Endodermal cell (in vitro differentiated cells): ENCODE data around the gene HS6ST2. TPM values are rescaled to one million over a fixed set of nuclear protein-coding genes. Genes with fewer than 3 reads are reported as not detected.

Experiments used
- DNase-seq: peaks from one replicate; pipeline ENCODE4 v3.0.0-alpha.2; 2017
- H3K27ac ChIP-seq: 2 replicates; pipeline ENCODE4 v1.5.1; 2013; ENCODE audit warnings: mild to moderate bottlenecking, low read depth, low read length, moderate library complexity
- H3K27me3 ChIP-seq: 2 replicates; pipeline ENCODE4 v1.6.1; 2013; ENCODE audit warnings: mild to moderate bottlenecking, low read length, moderate library complexity; ENCODE audit not compliant: insufficient read depth, control insufficient read depth, poor library complexity, severe bottlenecking
- H3K36me3 ChIP-seq: 2 replicates; pipeline ENCODE4 v1.7.0; 2013; ENCODE audit warnings: mild to moderate bottlenecking, low read length, moderate library complexity; ENCODE audit not compliant: control insufficient read depth, insufficient read depth
- H3K4me1 ChIP-seq: one replicate; pipeline ENCODE4 v1.7.0; 2013; ENCODE audit warnings: low read length; ENCODE audit not compliant: control insufficient read depth, insufficient read depth
- H3K4me3 ChIP-seq: 2 replicates; pipeline ENCODE4 v1.5.1; 2013; ENCODE audit warnings: mild to moderate bottlenecking, low read length, moderate library complexity
- H3K9ac ChIP-seq: 2 replicates; pipeline ENCODE4 v1.6.1; 2013; ENCODE audit warnings: mild to moderate bottlenecking, low read length, moderate library complexity; ENCODE audit not compliant: poor library complexity, severe bottlenecking; ENCODE audit errors: extremely low read depth
- H3K9me3 ChIP-seq: 2 replicates; pipeline ENCODE4 v1.6.1; 2013; ENCODE audit warnings: mild to moderate bottlenecking, low read length, moderate library complexity; ENCODE audit not compliant: control insufficient read depth
- H3K27ac Mint-ChIP-seq: 2 replicates; pipeline ENCODE4 v1.8.0; 2020; ENCODE audit warnings: mixed read lengths
- H3K27me3 Mint-ChIP-seq: 2 replicates; pipeline ENCODE4 v1.8.0; 2021; ENCODE audit warnings: mild to moderate bottlenecking, mixed read lengths; ENCODE audit not compliant: insufficient read depth
- H3K36me3 Mint-ChIP-seq: 2 replicates; pipeline ENCODE4 v1.8.0; 2020; ENCODE audit warnings: low read depth, mixed read lengths
- H3K4me1 Mint-ChIP-seq: 2 replicates; pipeline ENCODE4 v1.8.0; 2020; ENCODE audit warnings: mixed read lengths
- H3K4me3 Mint-ChIP-seq: 2 replicates; pipeline ENCODE4 v1.8.0; 2020; ENCODE audit warnings: mild to moderate bottlenecking, moderate library complexity, mixed read lengths
- H3K9me3 Mint-ChIP-seq: 2 replicates; pipeline ENCODE4 v1.8.0; 2020; ENCODE audit warnings: mild to moderate bottlenecking, mixed read lengths
- WGBS, 2 experiments: methylation state at CpG; one replicate each; pipeline versions ENCODE4 v1.1.5 to v1.1.7; 2013; ENCODE audit warnings: missing lambda C conversion rate in 2 of 2, mixed read lengths in 1 of 2; ENCODE audit not compliant: insufficient coverage in 1 of 2, insufficient read length in 1 of 2; 5-methylcytosine and 5-hydroxymethylcytosine counted together
- total RNA-seq, 2 donors: library from RNA; stranded (reverse); fragmentation: NEBNext Ultra II Directional in 1 of 2; extraction: Animal tissue kit (Norgen Biotek cat#: 25700) in 1 of 2; gene quantifications; 2 replicates in 1 of 2; 3 replicates in 1 of 2; pipeline ENCODE4 v1.2.1, GENCODE V29; 2021
- TF ChIP-seq, protein P1 (sequence below): fragments of 200-600 bp; sonication (generic); conservative IDR thresholded peaks from 2 replicates; pipeline ENCODE4 v1.5.0; 2021; ENCODE audit warnings: antibody characterized with exemption, mild to moderate bottlenecking

Gene HS6ST2
- total RNA-seq, 2 donors from 2014 or later = 4.1 to 19.4 TPM

DNA sequence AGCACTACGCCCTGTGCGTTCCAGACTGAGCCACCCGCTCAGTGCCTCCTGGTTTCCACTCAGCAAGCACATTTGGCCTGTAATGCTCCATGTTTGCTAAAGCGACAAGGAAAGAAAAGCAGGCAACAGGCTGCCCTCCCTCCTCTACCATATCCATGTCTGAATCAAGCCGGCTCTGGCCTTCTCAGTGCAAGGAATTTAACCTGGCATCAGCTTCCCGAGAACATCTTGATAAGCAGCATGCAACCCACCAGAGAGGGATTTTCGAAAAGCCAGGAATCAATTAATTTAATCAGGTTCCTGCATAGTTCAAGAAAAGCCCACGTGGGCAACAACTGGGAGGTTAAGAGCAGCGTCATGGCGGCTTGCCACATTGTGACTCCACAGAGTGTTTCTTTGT lies 228.2 kb downstream of the HS6ST2 start:
- no peaks in the 10 kb centered on the region for H3K36me3 ChIP-seq
- no peaks in the 10 kb centered on the region for H3K9me3 ChIP-seq
- Mint-ChIP-seq H3K9me3 (peaks cover 5% of the 10 kb centered on the region), H3K4me1 (peaks cover 7% of the 10 kb centered on the region), H3K4me3 (no peak overlapping the region), H3K27me3 (peaks cover 2% of the 10 kb centered on the region), H3K36me3 (no peaks in the 10 kb centered on the region), H3K27ac (no peak overlapping the region)
- no peak for DNase-seq
- no peak overlapping the region for H3K9ac ChIP-seq
- H3K27ac ChIP-seq = no peak overlapping the region
- H3K27me3 ChIP-seq = no peaks in the 10 kb centered on the region
- 93 to 100% methylated on average over 1 to 10 of the region's 10 CpGs for WGBS, 2 experiments
- no peaks in the 10 kb centered on the region for H3K4me1 ChIP-seq
- H3K4me3 ChIP-seq = no peak overlapping the region
- TF ChIP-seq, protein P1, sequence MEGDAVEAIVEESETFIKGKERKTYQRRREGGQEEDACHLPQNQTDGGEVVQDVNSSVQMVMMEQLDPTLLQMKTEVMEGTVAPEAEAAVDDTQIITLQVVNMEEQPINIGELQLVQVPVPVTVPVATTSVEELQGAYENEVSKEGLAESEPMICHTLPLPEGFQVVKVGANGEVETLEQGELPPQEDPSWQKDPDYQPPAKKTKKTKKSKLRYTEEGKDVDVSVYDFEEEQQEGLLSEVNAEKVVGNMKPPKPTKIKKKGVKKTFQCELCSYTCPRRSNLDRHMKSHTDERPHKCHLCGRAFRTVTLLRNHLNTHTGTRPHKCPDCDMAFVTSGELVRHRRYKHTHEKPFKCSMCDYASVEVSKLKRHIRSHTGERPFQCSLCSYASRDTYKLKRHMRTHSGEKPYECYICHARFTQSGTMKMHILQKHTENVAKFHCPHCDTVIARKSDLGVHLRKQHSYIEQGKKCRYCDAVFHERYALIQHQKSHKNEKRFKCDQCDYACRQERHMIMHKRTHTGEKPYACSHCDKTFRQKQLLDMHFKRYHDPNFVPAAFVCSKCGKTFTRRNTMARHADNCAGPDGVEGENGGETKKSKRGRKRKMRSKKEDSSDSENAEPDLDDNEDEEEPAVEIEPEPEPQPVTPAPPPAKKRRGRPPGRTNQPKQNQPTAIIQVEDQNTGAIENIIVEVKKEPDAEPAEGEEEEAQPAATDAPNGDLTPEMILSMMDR = no peak

DNA sequence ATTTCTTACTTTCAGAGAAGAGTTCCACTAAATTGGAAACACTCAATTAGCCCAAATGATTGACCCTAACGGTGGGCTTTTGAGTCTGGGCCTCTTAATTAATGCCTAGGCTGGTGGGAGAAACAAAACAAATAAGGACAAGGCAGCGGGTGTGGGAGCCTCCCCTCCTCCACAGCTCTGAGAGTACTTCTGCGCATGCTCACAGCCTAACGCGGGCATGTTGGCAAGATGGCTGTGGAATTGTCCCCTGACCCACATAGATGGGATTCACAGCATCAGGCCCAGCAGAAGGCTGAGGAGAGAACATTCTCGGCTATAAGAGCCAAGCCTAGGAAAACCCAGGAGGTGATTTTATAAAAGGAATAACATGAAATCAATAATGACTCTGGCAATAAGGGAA lies 230.1 kb downstream of the HS6ST2 start:
- peaks cover 4% of the 10 kb centered on the region for H3K4me1 Mint-ChIP-seq
- Histone ChIP-seq H3K4me3 (no peak overlapping the region), H3K9ac (no peak overlapping the region), H3K36me3 (no peaks in the 10 kb centered on the region), H3K9me3 (no peaks in the 10 kb centered on the region), H3K27ac (no peak overlapping the region), H3K27me3 (no peaks in the 10 kb centered on the region), H3K4me1 (no peaks in the 10 kb centered on the region)
- no peak overlapping the region for H3K27ac Mint-ChIP-seq
- TF ChIP-seq, protein P1 = no peak
- peaks cover 9% of the 10 kb centered on the region for H3K9me3 Mint-ChIP-seq
- WGBS, 2 experiments = 96% methylated on average over 6 of the region's 6 CpGs; no CpG with 5 or more reads in 1 of the 2 experiments
- peaks cover 2% of the 10 kb centered on the region for H3K27me3 Mint-ChIP-seq
- no peak overlapping the region for H3K4me3 Mint-ChIP-seq
- H3K36me3 Mint-ChIP-seq = no peaks in the 10 kb centered on the region
- DNase-seq = no peak

DNA sequence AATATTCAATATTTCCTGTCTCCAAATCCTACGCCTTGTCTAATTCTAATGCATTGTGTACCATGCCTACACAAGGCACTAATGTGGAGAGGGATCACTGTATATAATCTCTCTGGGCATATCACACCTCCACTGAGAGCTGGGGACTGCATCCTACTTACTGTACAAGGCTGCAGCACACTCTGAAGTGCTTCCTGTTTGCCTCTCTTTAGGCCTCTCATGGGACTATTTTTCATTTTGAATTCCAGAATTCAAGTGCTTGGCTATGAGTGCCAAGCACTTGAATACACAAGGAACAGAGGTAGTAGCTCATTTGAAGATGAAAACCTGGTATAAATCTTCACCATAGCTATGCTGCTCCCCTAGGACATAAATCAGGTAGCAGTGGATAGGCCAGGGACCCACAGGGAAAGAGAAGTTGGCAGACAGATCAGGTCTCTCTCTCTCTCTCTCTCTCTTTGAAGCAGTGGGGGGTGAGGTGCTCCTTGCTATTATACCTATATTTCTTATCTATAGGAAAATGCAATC lies 239.9 kb downstream of the HS6ST2 start:
- 88% methylated on average over 1 of the region's 1 CpG; no CpG with 5 or more reads in 1 of the 2 experiments for WGBS, 2 experiments
- Mint-ChIP-seq H3K27me3 (peaks cover 7% of the 10 kb centered on the region), H3K4me1 (peaks cover 13% of the 10 kb centered on the region), H3K9me3 (no peaks in the 10 kb centered on the region), H3K36me3 (no peaks in the 10 kb centered on the region), H3K27ac (no peak overlapping the region), H3K4me3 (no peak overlapping the region)
- TF ChIP-seq, protein P1 = no peak
- DNase-seq = no peak
- Histone ChIP-seq H3K36me3 (no peaks in the 10 kb centered on the region), H3K27ac (no peak overlapping the region), H3K9ac (no peak overlapping the region), H3K9me3 (no peaks in the 10 kb centered on the region), H3K27me3 (no peaks in the 10 kb centered on the region), H3K4me3 (no peak overlapping the region), H3K4me1 (no peaks in the 10 kb centered on the region)
